ENCODE data around the gene ARL6IP1. TPM values are rescaled to one million over a fixed set of nuclear protein-coding genes. Genes with fewer than 3 reads are reported as not detected.
"Not testable (repeated sequence)": the region's sequence is repeated elsewhere in the genome, so short reads cannot be mapped to it uniquely, and the experiment has no call there.

Gene ARL6IP1
- total RNA-seq, 6 experiments from 2014 or later, result 103 to 160 (median 109) TPM

GRCh38 chr16:18783430-18784341, 17.7 kb downstream of the ARL6IP1 start:
- Histone ChIP-seq H3K4me1 (peaks cover 0 to 10% (median 4%) of the 10 kb centered on the region in 4 donors), H3K36me3 (peaks cover 7 to 63% (median 36%) of the 10 kb centered on the region in 4 donors), H3K27me3 (no peaks in the 10 kb centered on the region), H3K9me3 (no peaks in the 10 kb centered on the region), H3K4me3 (no peak overlapping the region), H3K27ac (no peak overlapping the region)
- intact Hi-C loops (cut with DNase I), result no loop called here
- no peak for DNase-seq
- WGBS (ENCODE audit: insufficient coverage, low coverage, low lambda C conversion rate, missing lambda C conversion rate), result 85% methylated on average over 6 of the region's 17 CpGs
- no peak for ATAC-seq
- TF ChIP-seq POLR2A (IDR thresholded peaks at IDR 0.05) (no peak), CTCF (IDR thresholded peaks at IDR 0.05) (no peak)

- no peak for ATAC-seq
- no peaks in the 10 kb centered on the region for H3K27me3 ChIP-seq
- H3K9me3 ChIP-seq, result no peaks in the 10 kb centered on the region
- peaks cover 7 to 55% (median 35%) of the 10 kb centered on the region in 4 donors for H3K36me3 ChIP-seq
- H3K4me3 ChIP-seq, result no peak overlapping the region
- H3K27ac ChIP-seq, result no peak overlapping the region
- TF ChIP-seq CTCF (IDR thresholded peaks at IDR 0.05), result no peak
- TF ChIP-seq POLR2A (IDR thresholded peaks at IDR 0.05), result no peak
- no peak for DNase-seq
- peaks cover 0 to 4% (median under 1%) of the 10 kb centered on the region in 4 donors for H3K4me1 ChIP-seq
- 89% methylated on average over 7 of the region's 8 CpGs for WGBS (ENCODE audit: insufficient coverage, low coverage, low lambda C conversion rate, missing lambda C conversion rate)
- intact Hi-C loops (cut with DNase I), result no loop called here
Measured at GRCh38 chr16:18782697-18783429, 18.5 kb downstream of the ARL6IP1 start.

- H3K27me3 ChIP-seq; intact Hi-C loops (cut with DNase I); H3K27ac ChIP-seq; H3K9me3 ChIP-seq; DNase-seq; H3K4me1 ChIP-seq; H3K4me3 ChIP-seq; ATAC-seq: not testable (repeated sequence)
- no CpG with 5 or more reads among the region's 6 CpGs for WGBS (ENCODE audit: insufficient coverage, low coverage, low lambda C conversion rate, missing lambda C conversion rate)
- H3K36me3 ChIP-seq, result peaks cover 7 to 40% (median 26%) of the 10 kb centered on the region in 4 donors
Measured at GRCh38 chr16:18781232-18781631, 20.1 kb downstream of the ARL6IP1 start.

- DNase-seq; H3K9me3 ChIP-seq; H3K27me3 ChIP-seq; H3K27ac ChIP-seq; intact Hi-C loops (cut with DNase I); H3K4me3 ChIP-seq; H3K4me1 ChIP-seq: not testable (repeated sequence)
- ATAC-seq, result peak; percentile 23 to 38 (median 32)
- 33% methylated on average over 3 of the region's 8 CpGs for WGBS (ENCODE audit: insufficient coverage, low coverage, low lambda C conversion rate, missing lambda C conversion rate)
- H3K36me3 ChIP-seq, result peaks cover 7 to 33% (median 23%) of the 10 kb centered on the region in 4 donors
Measured at GRCh38 chr16:18780460-18781026, 20.8 kb downstream of the ARL6IP1 start.

GRCh38 chr16:18777664-18778063, 23.7 kb downstream of the ARL6IP1 start:
- no CpG with 5 or more reads among the region's 1 CpG for WGBS (ENCODE audit: insufficient coverage, low coverage, low lambda C conversion rate, missing lambda C conversion rate)

GRCh38 chr16:18776334-18776733, 25.0 kb downstream of the ARL6IP1 start:
- WGBS (ENCODE audit: insufficient coverage, low coverage, low lambda C conversion rate, missing lambda C conversion rate), result 46% methylated on average over 5 of the region's 5 CpGs
- not testable (repeated sequence) for DNase-seq
- peak in 3 of 4 donors; percentile 19 to 41 (median 37) for ATAC-seq

More at GRCh38 chr16:18777664-18778063, 23.7 kb downstream of the ARL6IP1 start:
- H3K27me3 ChIP-seq; intact Hi-C loops (cut with DNase I); H3K27ac ChIP-seq; H3K9me3 ChIP-seq; H3K4me3 ChIP-seq; ATAC-seq; DNase-seq; H3K36me3 ChIP-seq; H3K4me1 ChIP-seq: not testable (repeated sequence)

GRCh38 chr16:18774651-18775050, 26.7 kb downstream of the ARL6IP1 start:
- intact Hi-C loops (cut with DNase I); H3K4me1 ChIP-seq; H3K36me3 ChIP-seq; H3K9me3 ChIP-seq; DNase-seq; H3K27ac ChIP-seq; H3K4me3 ChIP-seq; H3K27me3 ChIP-seq: not testable (repeated sequence)
- ATAC-seq, result peak in 3 of 4 donors; percentile 19 to 26 (median 22)
- 80% methylated on average over 4 of the region's 4 CpGs for WGBS (ENCODE audit: insufficient coverage, low coverage, low lambda C conversion rate, missing lambda C conversion rate)

More at GRCh38 chr16:18776334-18776733, 25.0 kb downstream of the ARL6IP1 start:
- H3K4me1 ChIP-seq; intact Hi-C loops (cut with DNase I); H3K27ac ChIP-seq; H3K36me3 ChIP-seq; H3K9me3 ChIP-seq; H3K4me3 ChIP-seq; H3K27me3 ChIP-seq: not testable (repeated sequence)

- H3K27ac ChIP-seq; H3K4me3 ChIP-seq; H3K27me3 ChIP-seq; H3K9me3 ChIP-seq; intact Hi-C loops (cut with DNase I); H3K36me3 ChIP-seq; DNase-seq; ATAC-seq; H3K4me1 ChIP-seq: not testable (repeated sequence)
- 64% methylated on average over 4 of the region's 7 CpGs for WGBS (ENCODE audit: insufficient coverage, low coverage, low lambda C conversion rate, missing lambda C conversion rate)
Measured at GRCh38 chr16:18772171-18772570, 29.2 kb downstream of the ARL6IP1 start.

All from right lobe of liver (tissue), 6 donors.